Fibroblast of lung (primary cell): Measurements from ENCODE around the gene GPR176.

ENCODE experiments used
- EZH2 ChIP-seq: IDR thresholded peaks from 2 replicates; pipeline ENCODE4 v1.5.1; 2012; ENCODE audit warnings: low read length, control low read depth, mild to moderate bottlenecking; ENCODE audit errors: missing control alignments
- TF ChIP-seq, protein P1 (sequence below), 2 donors: IDR thresholded peaks in 1 of 2; conservative IDR thresholded peaks in 1 of 2; 1 replicate in 1 of 2; 2 replicates in 1 of 2; pipeline ENCODE4 v1.5.1; 2011 to 2012; ENCODE audit warnings: low read length in 2 of 2, control low read depth in 1 of 2, inconsistent platforms in 1 of 2, low read depth in 1 of 2, mild to moderate bottlenecking in 1 of 2

DNA sequence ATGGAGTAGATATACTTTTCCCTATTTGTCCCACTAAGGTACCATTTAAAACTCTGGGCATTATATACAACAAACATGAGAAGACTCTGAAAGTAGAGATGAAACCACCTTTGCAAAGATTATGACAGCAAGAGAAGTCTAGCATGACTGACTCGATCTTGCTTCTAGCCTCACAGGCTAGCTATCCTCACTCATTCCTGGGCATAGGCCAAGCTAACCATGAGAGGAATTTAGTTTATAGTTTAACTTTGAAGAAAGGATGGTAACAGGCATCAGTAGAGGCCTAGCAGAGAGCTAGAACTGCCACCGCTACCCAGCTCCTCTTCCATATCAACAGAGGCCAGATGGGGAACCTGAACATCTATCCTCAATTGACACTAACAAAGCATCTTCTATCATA lies 74.0 kb downstream of the GPR176 start:
- no peak for TF ChIP-seq EZH2
- TF ChIP-seq, protein P1, sequence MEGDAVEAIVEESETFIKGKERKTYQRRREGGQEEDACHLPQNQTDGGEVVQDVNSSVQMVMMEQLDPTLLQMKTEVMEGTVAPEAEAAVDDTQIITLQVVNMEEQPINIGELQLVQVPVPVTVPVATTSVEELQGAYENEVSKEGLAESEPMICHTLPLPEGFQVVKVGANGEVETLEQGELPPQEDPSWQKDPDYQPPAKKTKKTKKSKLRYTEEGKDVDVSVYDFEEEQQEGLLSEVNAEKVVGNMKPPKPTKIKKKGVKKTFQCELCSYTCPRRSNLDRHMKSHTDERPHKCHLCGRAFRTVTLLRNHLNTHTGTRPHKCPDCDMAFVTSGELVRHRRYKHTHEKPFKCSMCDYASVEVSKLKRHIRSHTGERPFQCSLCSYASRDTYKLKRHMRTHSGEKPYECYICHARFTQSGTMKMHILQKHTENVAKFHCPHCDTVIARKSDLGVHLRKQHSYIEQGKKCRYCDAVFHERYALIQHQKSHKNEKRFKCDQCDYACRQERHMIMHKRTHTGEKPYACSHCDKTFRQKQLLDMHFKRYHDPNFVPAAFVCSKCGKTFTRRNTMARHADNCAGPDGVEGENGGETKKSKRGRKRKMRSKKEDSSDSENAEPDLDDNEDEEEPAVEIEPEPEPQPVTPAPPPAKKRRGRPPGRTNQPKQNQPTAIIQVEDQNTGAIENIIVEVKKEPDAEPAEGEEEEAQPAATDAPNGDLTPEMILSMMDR (conservative IDR thresholded peaks at IDR 0.05 in 1 of 2, IDR thresholded peaks at IDR 0.05 in 1 of 2; ENCODE audit: low read depth in 1 of 2, low read length in 2 of 2), result no peak
